ENCODE data around the gene TRIM46.
A peak's percentile ranks its signal among the peaks of the same experiment; 100 is the strongest.

The TRIM46 gene

GRCh38 chr1:155179112-155180031 lies 5.7 kb downstream of the TRIM46 start:
- H3K4me1 ChIP-seq (ENCODE audit: insufficient read depth, poor library complexity, severe bottlenecking): no peaks in the 10 kb centered on the region
- ATAC-seq (ENCODE audit: low read depth): no peak
- no peaks in the 10 kb centered on the region for H3K9me3 ChIP-seq (ENCODE audit: severe bottlenecking)
- H3K4me3 ChIP-seq (ENCODE audit: severe bottlenecking): no peak overlapping the region
- H3K27ac ChIP-seq (ENCODE audit: poor library complexity, severe bottlenecking): no peak overlapping the region
- no peaks in the 10 kb centered on the region for H3K27me3 ChIP-seq (ENCODE audit: insufficient read depth, poor library complexity, severe bottlenecking)
- peak; percentile 69 for DNase-seq (ENCODE audit: low spot score)
- TF ChIP-seq CTCF (IDR thresholded peaks at IDR 0.05; ENCODE audit: poor library complexity, severe bottlenecking): no peak
- peaks cover 33% of the 10 kb centered on the region for H3K36me3 ChIP-seq (ENCODE audit: low read depth)

- Histone ChIP-seq H3K9me3 (ENCODE audit: severe bottlenecking) (no peaks in the 10 kb centered on the region), H3K27me3 (ENCODE audit: insufficient read depth, poor library complexity, severe bottlenecking) (no peaks in the 10 kb centered on the region), H3K36me3 (ENCODE audit: low read depth) (peaks cover 33% of the 10 kb centered on the region), H3K4me1 (ENCODE audit: insufficient read depth, poor library complexity, severe bottlenecking) (no peaks in the 10 kb centered on the region), H3K4me3 (ENCODE audit: severe bottlenecking) (no peak overlapping the region), H3K27ac (ENCODE audit: poor library complexity, severe bottlenecking) (no peak overlapping the region)
- ATAC-seq (ENCODE audit: low read depth) (no peak), DNase-seq (ENCODE audit: low spot score) (no peak)
- no peak for TF ChIP-seq CTCF (IDR thresholded peaks at IDR 0.05; ENCODE audit: poor library complexity, severe bottlenecking)
Measured at GRCh38 chr1:155181371-155182051, 7.9 kb downstream of the TRIM46 start.

GRCh38 chr1:155182052-155182550 lies 8.5 kb downstream of the TRIM46 start:
- DNase-seq (ENCODE audit: low spot score): no peak
- Histone ChIP-seq H3K9me3 (ENCODE audit: severe bottlenecking) (no peaks in the 10 kb centered on the region), H3K36me3 (ENCODE audit: low read depth) (peaks cover 28% of the 10 kb centered on the region), H3K27me3 (ENCODE audit: insufficient read depth, poor library complexity, severe bottlenecking) (no peaks in the 10 kb centered on the region), H3K4me3 (ENCODE audit: severe bottlenecking) (no peak overlapping the region), H3K27ac (ENCODE audit: poor library complexity, severe bottlenecking) (no peak overlapping the region), H3K4me1 (ENCODE audit: insufficient read depth, poor library complexity, severe bottlenecking) (no peaks in the 10 kb centered on the region)
- ATAC-seq (ENCODE audit: low read depth): no peak
- TF ChIP-seq CTCF (IDR thresholded peaks at IDR 0.05; ENCODE audit: poor library complexity, severe bottlenecking): no peak

GRCh38 chr1:155183775-155184221 lies 10.1 kb downstream of the TRIM46 start:
- Histone ChIP-seq H3K36me3 (ENCODE audit: low read depth) (peaks cover 22% of the 10 kb centered on the region), H3K27ac (ENCODE audit: poor library complexity, severe bottlenecking) (no peak overlapping the region), H3K4me1 (ENCODE audit: insufficient read depth, poor library complexity, severe bottlenecking) (no peaks in the 10 kb centered on the region), H3K4me3 (ENCODE audit: severe bottlenecking) (no peak overlapping the region), H3K27me3 (ENCODE audit: insufficient read depth, poor library complexity, severe bottlenecking) (no peaks in the 10 kb centered on the region), H3K9me3 (ENCODE audit: severe bottlenecking) (no peaks in the 10 kb centered on the region)
- no peak; the same call in 2 of the 3 replicates for ATAC-seq (ENCODE audit: low read depth)
- no peak for TF ChIP-seq CTCF (IDR thresholded peaks at IDR 0.05; ENCODE audit: poor library complexity, severe bottlenecking)
- no peak for DNase-seq (ENCODE audit: low spot score)
